Measurements from ENCODE around the gene C3orf20.

C3orf20 gene

DNA sequence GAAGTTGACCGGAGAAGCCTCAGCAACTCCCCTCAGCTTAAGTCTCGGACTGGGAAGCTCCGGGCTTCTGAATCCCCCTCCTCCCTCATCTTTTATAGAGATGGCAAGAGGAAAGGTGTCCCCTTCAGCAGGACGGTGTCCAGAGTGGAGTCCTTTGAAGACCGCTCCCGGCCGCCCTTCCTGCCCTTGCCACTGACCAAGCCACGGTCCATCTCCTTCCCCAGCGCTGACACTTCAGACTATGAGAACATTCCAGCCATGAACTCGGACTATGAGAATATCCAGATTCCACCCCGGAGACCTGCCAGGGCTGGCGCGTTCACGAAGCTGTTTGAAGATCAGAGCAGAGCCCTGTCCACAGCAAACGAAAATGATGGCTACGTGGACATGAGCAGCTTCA, 146.2 kb downstream of the C3orf20 start:
- no peak for DNase-seq

DNA sequence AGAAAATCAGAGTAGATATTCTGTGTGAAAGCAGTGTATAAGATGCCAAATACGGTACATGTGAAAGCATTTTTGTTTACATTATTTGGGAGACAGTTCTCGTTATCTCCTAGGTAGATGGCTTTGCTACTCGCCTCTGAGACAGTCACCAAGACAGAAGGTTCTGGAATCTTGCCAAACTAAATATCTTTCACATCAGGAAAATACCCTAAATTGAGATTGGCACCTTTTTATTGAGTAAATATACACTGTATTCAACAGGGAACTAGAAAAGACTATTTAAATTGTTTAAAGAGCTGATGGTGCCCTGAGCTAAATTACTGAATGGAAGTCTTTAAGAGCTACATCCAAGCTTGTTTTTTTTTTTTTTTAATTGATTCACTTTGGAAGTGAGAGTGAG, 147.2 kb downstream of the C3orf20 start:
- DNase-seq, result no peak
